IMR-90 (cell line): ENCODE data around the gene SYNPO2L. TPM values are rescaled to one million over a fixed set of nuclear protein-coding genes. Genes with fewer than 3 reads are reported as not detected.
A peak's percentile ranks its signal among the peaks of the same experiment; 100 is the strongest.

Experiments used
- ATAC-seq: fragments of 200-7000 bp; cut with Tn5 transposase; 2 replicates; pipeline ENCODE4 v1.9.1; 2020; ENCODE audit warnings: low read depth, mild to moderate bottlenecking, moderate library complexity
- BruUV-seq: library from RNA; stranded (reverse); fragments of 400-500 nt; replicated peaks from 2 replicates; lab custom pipeline; 2021; lab: Mats Ljungman, UMichigan
- CTCF ChIA-PET: fragments of 300-600 bp; formaldehyde crosslinking; extraction: SDS; loops from one replicate; lab custom pipeline; 2021; ENCODE audit warnings: antibody characterized with exemption; lab: Yijun Ruan, JAX
- POLR2A ChIA-PET: fragments of 300-600 bp; sonication (Branson Sonifier 250); formaldehyde crosslinking; loops from one replicate; lab custom pipeline; 2022; ENCODE audit warnings: antibody characterized with exemption; ENCODE audit not compliant: unreplicated experiment; lab: Charles Lee
- DNase-seq: peaks from one replicate; pipeline ENCODE4 v3.0.0; 2013
- H2AFZ ChIP-seq: replicated peaks from 2 replicates; pipeline ENCODE3; 2013; ENCODE audit warnings: low read length, mild to moderate bottlenecking; ENCODE audit not compliant: poor library complexity
- H2AK5ac ChIP-seq: 2 replicates; pipeline ENCODE4 v1.6.1; 2013; ENCODE audit warnings: low read depth, low read length, inconsistent platforms
- H2AK9ac ChIP-seq: replicated peaks from 2 replicates; pipeline ENCODE3; 2013; ENCODE audit warnings: mild to moderate bottlenecking, low read depth, low read length, moderate library complexity; ENCODE audit not compliant: poor library complexity
- H2BK120ac ChIP-seq: 2 replicates; pipeline ENCODE4 v1.6.1; 2013; ENCODE audit warnings: low read depth, low read length, inconsistent platforms
- H2BK15ac ChIP-seq: 3 replicates; pipeline ENCODE4 v1.6.1; 2013; ENCODE audit warnings: low read depth, low read length, inconsistent platforms
- H2BK20ac ChIP-seq: 2 replicates; pipeline ENCODE4 v1.6.1; 2013; ENCODE audit warnings: low read depth, mild to moderate bottlenecking, inconsistent platforms, low read length, moderate library complexity
- H2BK5ac ChIP-seq: 2 replicates; pipeline ENCODE4 v1.6.1; 2013; ENCODE audit warnings: mild to moderate bottlenecking, low read depth, low read length, inconsistent platforms; ENCODE audit not compliant: poor library complexity, severe bottlenecking
- H3K14ac ChIP-seq: replicated peaks from 2 replicates; pipeline ENCODE4 v1.6.1; 2013; ENCODE audit warnings: low read depth, low read length, inconsistent platforms
- H3K18ac ChIP-seq: 2 replicates; pipeline ENCODE4 v1.6.1; 2013; ENCODE audit warnings: low read depth, low read length, control low read depth
- H3K23ac ChIP-seq: 2 replicates; pipeline ENCODE4 v1.6.1; 2013; ENCODE audit warnings: low read depth, low read length, inconsistent platforms
- H3K27ac ChIP-seq: 2 replicates; pipeline ENCODE4 v1.5.1; 2013; ENCODE audit warnings: mild to moderate bottlenecking, control low read depth, low read length; ENCODE audit not compliant: insufficient read depth
- H3K27me3 ChIP-seq: 2 replicates; pipeline ENCODE4 v1.6.1; 2013; ENCODE audit warnings: low read length; ENCODE audit not compliant: control insufficient read depth, insufficient read depth
- H3K36me3 ChIP-seq: 2 replicates; pipeline ENCODE4 v1.6.1; 2013; ENCODE audit warnings: low read length, mixed read lengths; ENCODE audit not compliant: control insufficient read depth, insufficient read depth
- H3K4ac ChIP-seq: 2 replicates; pipeline ENCODE4 v1.6.1; 2013; ENCODE audit warnings: low read depth, low read length, inconsistent platforms
- H3K4me1 ChIP-seq: 2 replicates; pipeline ENCODE4 v1.6.1; 2013; ENCODE audit warnings: low read length, mixed read lengths; ENCODE audit not compliant: control insufficient read depth, insufficient read depth
- H3K4me2 ChIP-seq: 2 replicates; pipeline ENCODE4 v1.6.1; 2013; ENCODE audit warnings: low read depth, mild to moderate bottlenecking, control low read depth, low read length, moderate library complexity
- H3K4me3 ChIP-seq: 2 replicates; pipeline ENCODE4 v1.5.1; 2013; ENCODE audit warnings: low read depth, mild to moderate bottlenecking, control low read depth, low read length, moderate library complexity; ENCODE audit not compliant: insufficient read depth
- H3K56ac ChIP-seq: 2 replicates; pipeline ENCODE4 v1.6.1; 2013; ENCODE audit warnings: low read length, inconsistent platforms; ENCODE audit not compliant: insufficient read depth; ENCODE audit errors: extremely low read depth
- H3K79me1 ChIP-seq, 2 experiments: 2 replicates each; pipeline ENCODE4 v1.6.1; 2013; ENCODE audit warnings: low read length in 2 of 2, inconsistent platforms in 1 of 2, low read depth in 1 of 2
- H3K9ac ChIP-seq: 2 replicates; pipeline ENCODE4 v1.6.1; 2013; ENCODE audit warnings: low read depth, low read length, control low read depth
- H3K9me1 ChIP-seq: 2 replicates; pipeline ENCODE4 v1.6.1; 2013; ENCODE audit warnings: low read length, inconsistent platforms; ENCODE audit not compliant: insufficient read depth
- H3K9me3 ChIP-seq: 2 replicates; pipeline ENCODE4 v1.6.1; 2013; ENCODE audit warnings: low read length; ENCODE audit not compliant: control insufficient read depth, insufficient read depth
- H4K20me1 ChIP-seq: 2 replicates; pipeline ENCODE4 v1.6.1; 2013; ENCODE audit warnings: low read length, inconsistent platforms; ENCODE audit not compliant: insufficient read depth
- H4K5ac ChIP-seq: 2 replicates; pipeline ENCODE4 v1.6.1; 2013; ENCODE audit warnings: mild to moderate bottlenecking, low read depth, low read length, control low read depth
- H4K8ac ChIP-seq, 2 experiments: 2 replicates each; pipeline ENCODE4 v1.6.1; 2013; ENCODE audit warnings: low read depth in 2 of 2, low read length in 2 of 2, control low read depth in 1 of 2, inconsistent platforms in 1 of 2
- H4K91ac ChIP-seq: 2 replicates; pipeline ENCODE4 v1.6.1; 2013; ENCODE audit warnings: low read depth, low read length, inconsistent platforms; ENCODE audit not compliant: insufficient read depth
- CEBPB ChIP-seq: IDR thresholded peaks from 2 replicates; pipeline ENCODE4 v1.6.1; 2012; ENCODE audit warnings: low read depth, low read length, improper control_type of control experiment
- POLR2A ChIP-seq: IDR thresholded peaks from 2 replicates; pipeline ENCODE4 v1.6.1; 2012; ENCODE audit warnings: mild to moderate bottlenecking, low read depth, low read length
- RAD21 ChIP-seq: IDR thresholded peaks from 2 replicates; pipeline ENCODE4 v1.6.1; 2012; ENCODE audit warnings: low read length, improper control_type of control experiment
- WGBS, 2 experiments: methylation state at CpG; one replicate each; pipeline versions ENCODE4 v1.1.5 to v1.1.7; 2013; ENCODE audit warnings: missing lambda C conversion rate in 2 of 2; ENCODE audit not compliant: insufficient read length in 1 of 2; ENCODE audit errors: extremely low coverage in 2 of 2; 5-methylcytosine and 5-hydroxymethylcytosine counted together
- dilution Hi-C: fragments of 300-500 bp; cut with HindIII; formaldehyde crosslinking; loops from one replicate; pipeline ENCODE4 v1.14.3; 2018; ENCODE audit warnings: low sequenced_read_pairs; ENCODE audit not compliant: unreplicated experiment
- in situ Hi-C: fragments of 300-500 bp; cut with MboI; formaldehyde crosslinking; loops from 3 replicates; pipeline ENCODE4 v1.14.3; 2019; ENCODE audit warnings: low sequenced_read_pairs, inconsistent platforms, mixed read lengths
- intact Hi-C: fragments of 100-400 bp; cut with micrococcal nuclease; formaldehyde crosslinking; loops from 2 replicates; pipeline ENCODE4 v1.10.0; 2022
- polyA plus RNA-seq, 3 experiments: library from polyadenylated mRNA; depleted of rRNA; stranded (reverse); fragments of >200 nt; gene quantifications; 2 replicates each; pipeline ENCODE4 v1.2.3, GENCODE V29; 2012; ENCODE audit warnings: low replicate concordance in 1 of 3
- total RNA-seq: library from RNA; depleted of rRNA; stranded (reverse); fragments of >200 nt; gene quantifications from 2 replicates; pipeline ENCODE4 v1.2.3, GENCODE V29; 2012

SYNPO2L gene
- total and polyA plus RNA-seq, 2 of the 4 experiments (the other 2 are of a cell fraction), result 0.18 to 0.62 TPM

DNA sequence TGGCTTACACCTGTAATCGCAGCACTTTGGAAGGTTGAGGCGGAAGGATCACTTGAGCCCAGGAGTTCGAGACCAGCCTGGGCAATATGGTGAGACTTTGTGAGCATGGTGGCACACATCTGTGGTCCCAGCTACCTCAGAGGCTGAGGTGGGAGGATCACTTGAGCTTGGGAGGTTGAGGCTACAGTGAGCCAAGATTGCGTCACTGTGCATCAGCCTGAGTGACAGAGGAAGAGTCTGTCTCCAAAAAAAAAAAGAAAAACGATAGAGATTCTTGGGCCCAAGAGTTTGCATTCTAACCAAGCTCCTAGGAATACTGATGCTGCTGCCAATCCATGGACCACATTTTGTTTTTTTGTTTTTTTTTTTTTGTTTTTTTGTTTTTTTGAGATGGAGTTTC, 26.7 kb downstream of the SYNPO2L start:
- H3K23ac ChIP-seq, result no peak overlapping the region
- no peak overlapping the region for H2AFZ ChIP-seq
- no TSS peak for BruUV-seq
- no peak overlapping the region for H3K18ac ChIP-seq
- ATAC-seq, result no peak
- H4K91ac ChIP-seq, result no peak overlapping the region
- DNase-seq, result no peak
- no peak overlapping the region for H3K14ac ChIP-seq
- TF ChIP-seq RAD21 (no peak), POLR2A (no peak), CEBPB (0 out of 2 replicates have a peak, but pooled peaks have one; percentile 15)
- in situ Hi-C loops, result loop anchor here (25.0 kb wide), 1 partner anchor 367 kb away; the partner anchor contains the start of gene MRPS16
- POLR2A ChIA-PET, result interaction anchor here (0.6 kb wide), 1 partner anchor 127 kb away, joined by 6 read pairs; no protein-coding TSS in a partner anchor
- H3K4me1 ChIP-seq, result 0 out of 2 replicates have a peak, but pooled peaks cover 1% of the 10 kb centered on the region
- no peak overlapping the region; the same call in 1 of the 2 replicates for H2AK5ac ChIP-seq
- CTCF ChIA-PET, result interaction anchor here (0.6 kb wide), 1 partner anchor 15 kb away, joined by 3 read pairs; no protein-coding TSS in a partner anchor
- intact Hi-C loops, result no loop called here
- no peak overlapping the region for H3K4ac ChIP-seq
- no peak overlapping the region for H4K5ac ChIP-seq
- no peak overlapping the region for H2BK5ac ChIP-seq
- 100% methylated on average over 2 of the region's 5 CpGs; no CpG with 5 or more reads in 1 of the 2 experiments for WGBS, 2 experiments
- H3K36me3 ChIP-seq, result no peaks in the 10 kb centered on the region
- peaks cover 14 to 27% of the 10 kb centered on the region in 2 experiments for H3K79me1 ChIP-seq
- no peak overlapping the region for H2BK15ac ChIP-seq
- no peak overlapping the region for H2BK20ac ChIP-seq
- H3K9me3 ChIP-seq, result no peaks in the 10 kb centered on the region
- no peak overlapping the region for H3K27ac ChIP-seq
- no peak overlapping the region for H3K56ac ChIP-seq
- H3K9me1 ChIP-seq, result no peaks in the 10 kb centered on the region
- H2AK9ac ChIP-seq, result no peak overlapping the region
- H4K8ac ChIP-seq, result no peak overlapping the region
- no peak overlapping the region for H2BK120ac ChIP-seq
- dilution Hi-C loops, result no loop called here
- no peaks in the 10 kb centered on the region for H4K20me1 ChIP-seq
- H3K27me3 ChIP-seq, result no peaks in the 10 kb centered on the region
- H3K4me2 ChIP-seq, result no peak overlapping the region
- H3K4me3 ChIP-seq, result no peak overlapping the region
- H3K9ac ChIP-seq, result no peak overlapping the region
